Gastroesophageal sphincter (tissue), 4 donors: ENCODE results near the gene RAB35. TPM values are rescaled to one million over a fixed set of nuclear protein-coding genes. Genes with fewer than 3 reads are reported as not detected.

ENCODE experiments used
- ATAC-seq: fragments of 150-250 bp; one replicate; pipeline ENCODE4 v1.9.1; 2016; ENCODE audit warnings: mild to moderate bottlenecking, moderate library complexity
- H3K27ac ChIP-seq, 4 donors: fragments of 200-600 bp; sonication (generic) in 3 of 4; 1 replicate in 3 of 4; 2 replicates in 1 of 4; pipeline ENCODE4 v1.5.1; 2016 to 2019
- H3K27me3 ChIP-seq: fragments of 200-600 bp; sonication (generic); one replicate; pipeline ENCODE4 v1.5.1; 2019
- H3K36me3 ChIP-seq, 2 donors: fragments of 200-600 bp; sonication (generic); one replicate each; pipeline ENCODE4 v1.5.1; 2019; ENCODE audit warnings: control low read depth in 1 of 2
- H3K4me1 ChIP-seq, 3 donors: fragments of 200-600 bp; sonication (generic); 1 replicate in 2 of 3; 2 replicates in 1 of 3; pipeline ENCODE4 v1.5.1; 2016 to 2019; ENCODE audit warnings: control low read depth in 2 of 3
- H3K4me3 ChIP-seq, 2 donors: fragments of 200-600 bp; sonication (generic); one replicate each; pipeline ENCODE4 v1.5.1; 2019; ENCODE audit warnings: mild to moderate bottlenecking in 1 of 2, moderate library complexity in 1 of 2
- H3K9me3 ChIP-seq, 3 donors: fragments of 200-600 bp; sonication (generic); one replicate each; pipeline ENCODE4 v1.5.1; 2017 to 2019; ENCODE audit warnings: control low read depth in 2 of 3
- CTCF ChIP-seq, 4 experiments: fragments of 200-600 bp in 2 of 4; fragments of 450-650 bp in 2 of 4; sonication (generic) in 1 of 4; IDR thresholded peaks; one replicate each; pipeline ENCODE4 v1.5.1; 2017 to 2019; ENCODE audit warnings: antibody characterized with exemption in 4 of 4, mild to moderate bottlenecking in 2 of 4, moderate library complexity in 2 of 4
- EP300 ChIP-seq: sonication (generic); formaldehyde crosslinking; IDR thresholded peaks from one replicate; pipeline ENCODE4 v1.6.1; 2017; ENCODE audit warnings: antibody characterized with exemption, mild to moderate bottlenecking
- POLR2A ChIP-seq, 2 donors: fragments of 450-650 bp; IDR thresholded peaks; one replicate each; pipeline ENCODE4 v1.6.1; 2017; ENCODE audit warnings: antibody characterized with exemption in 2 of 2, mild to moderate bottlenecking in 2 of 2, moderate library complexity in 1 of 2
- POLR2AphosphoS5 ChIP-seq: sonication (generic); formaldehyde crosslinking; IDR thresholded peaks from one replicate; pipeline ENCODE4 v1.6.1; 2017; ENCODE audit warnings: antibody characterized with exemption
- whole genome bisulfite sequencing, 2 donors: methylation state at CpG; one replicate each; pipeline ENCODE4 v1.1.5; 2018; ENCODE audit warnings: low coverage in 1 of 2; 5-methylcytosine and 5-hydroxymethylcytosine counted together
- total RNA-seq, 4 donors: library from RNA; depleted of rRNA; stranded (reverse); fragments of >200 nt; gene quantifications; one replicate each; pipeline ENCODE4 v1.1.0, GENCODE V29; 2016

Gene RAB35
- total RNA-seq, 4 donors from 2014 or later, result 37.5 to 42.3 (median 41.7) TPM

- ATAC-seq, result peak; percentile 72
- H3K27me3 ChIP-seq, result no peaks in the 10 kb centered on the region
- peaks cover 0 to 73% (median 21%) of the 10 kb centered on the region in 3 donors for H3K4me1 ChIP-seq
- no peak overlapping the region for H3K4me3 ChIP-seq
- H3K27ac ChIP-seq, result peak overlapping the region in 2 of 4 donors; percentile 20 to 39
- H3K36me3 ChIP-seq, result peaks cover 0 to 46% of the 10 kb centered on the region in 2 donors
- H3K9me3 ChIP-seq, result no peaks in the 10 kb centered on the region
- no peak for TF ChIP-seq EP300
- TF ChIP-seq POLR2A (IDR thresholded peaks at IDR 0.05), result no peak
- TF ChIP-seq CTCF (IDR thresholded peaks at IDR 0.05), result no peak
- TF ChIP-seq POLR2AphosphoS5, result no peak
- 62 to 80% methylated on average over 3 to 17 of the region's 26 CpGs for WGBS, 2 donors
Measured at GRCh38 chr12:120110550-120111501, 5.7 kb downstream of the RAB35 start.

DNA sequence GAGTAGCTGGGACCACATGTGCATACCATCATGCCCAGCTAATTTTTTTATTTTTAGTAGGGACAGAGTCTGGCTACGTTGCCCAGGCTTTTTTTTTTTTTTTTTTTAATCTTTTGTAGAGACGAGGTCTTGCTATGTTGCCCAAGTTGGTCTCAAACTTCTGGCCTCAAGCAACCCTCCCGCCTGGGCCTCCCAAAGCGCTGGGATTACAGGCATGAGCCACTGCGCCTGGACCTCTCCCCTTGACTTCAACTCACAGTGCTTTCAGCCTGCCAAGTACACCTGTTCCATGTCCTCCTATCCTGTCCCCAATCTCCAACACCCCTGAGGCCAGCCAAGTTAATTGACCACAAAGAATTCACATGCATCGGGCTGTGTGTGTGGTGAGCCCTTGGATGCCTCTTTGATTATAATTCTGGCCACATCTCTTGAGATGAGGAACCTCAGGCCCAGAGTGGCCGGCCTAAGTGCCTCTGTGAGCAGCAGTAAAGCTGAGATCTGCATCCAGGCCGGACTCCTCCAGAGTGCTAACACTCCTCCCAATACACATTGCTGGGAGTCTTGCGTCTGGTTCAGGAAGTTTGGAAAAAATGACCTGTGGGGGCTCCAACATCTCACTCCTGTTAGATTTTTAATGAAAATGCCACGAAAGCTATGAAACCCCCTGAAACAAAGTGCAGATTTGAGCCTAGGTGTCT is 6.8 kb downstream of the RAB35 start:
- no peak for TF ChIP-seq POLR2A (IDR thresholded peaks at IDR 0.05)
- no peak for TF ChIP-seq CTCF (IDR thresholded peaks at IDR 0.05)
- TF ChIP-seq POLR2AphosphoS5, result no peak
- TF ChIP-seq EP300, result no peak
- Histone ChIP-seq H3K27me3 (no peaks in the 10 kb centered on the region), H3K4me3 (no peak overlapping the region), H3K36me3 (peaks cover 0 to 55% of the 10 kb centered on the region in 2 donors), H3K27ac (no peak overlapping the region), H3K4me1 (peaks cover 0 to 62% (median 11%) of the 10 kb centered on the region in 3 donors), H3K9me3 (no peaks in the 10 kb centered on the region)
- 69 to 78% methylated on average over 2 to 5 of the region's 10 CpGs for WGBS, 2 donors
- no peak for ATAC-seq

GRCh38 chr12:120106151-120106550 is 10.4 kb downstream of the RAB35 start:
- TF ChIP-seq POLR2AphosphoS5, result no peak
- TF ChIP-seq POLR2A (IDR thresholded peaks at IDR 0.05), result no peak
- TF ChIP-seq CTCF (IDR thresholded peaks at IDR 0.05), result no peak
- TF ChIP-seq EP300, result no peak
- no peaks in the 10 kb centered on the region for H3K27me3 ChIP-seq
- H3K4me1 ChIP-seq, result peaks cover 0 to 57% (median 14%) of the 10 kb centered on the region in 3 donors
- no peak overlapping the region for H3K27ac ChIP-seq
- no peak for ATAC-seq
- 78 to 100% methylated on average over 1 of the region's 1 CpG for WGBS, 2 donors
- H3K4me3 ChIP-seq, result no peak overlapping the region
- H3K36me3 ChIP-seq, result peaks cover 0 to 60% of the 10 kb centered on the region in 2 donors
- no peaks in the 10 kb centered on the region for H3K9me3 ChIP-seq

DNA sequence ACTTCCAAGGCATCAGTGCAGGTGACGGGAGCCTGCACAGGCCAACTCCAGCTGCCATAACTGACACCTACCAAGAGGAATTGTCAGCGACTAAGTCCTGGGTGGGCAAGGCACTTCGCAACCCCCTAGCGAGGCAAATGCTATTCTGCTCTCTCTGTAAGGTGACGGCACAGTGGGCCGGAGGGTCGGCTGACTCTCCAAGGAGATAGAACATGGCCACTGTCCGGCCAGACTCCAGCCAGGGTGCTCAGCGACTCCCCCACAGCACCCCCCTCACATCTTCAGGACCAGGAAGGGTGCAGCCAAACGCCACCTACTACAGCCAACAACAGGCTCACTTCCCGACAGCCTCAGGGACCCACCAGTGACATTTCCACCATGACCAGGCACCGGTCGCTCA is 13.2 kb downstream of the RAB35 start:
- no peak overlapping the region for H3K4me3 ChIP-seq
- no peak for ATAC-seq
- no CpG with 5 or more reads among the region's 13 CpGs for WGBS, 2 donors
- no peak for TF ChIP-seq CTCF (IDR thresholded peaks at IDR 0.05)
- no peak for TF ChIP-seq EP300
- no peak for TF ChIP-seq POLR2AphosphoS5
- TF ChIP-seq POLR2A (IDR thresholded peaks at IDR 0.05), result no peak
- H3K27ac ChIP-seq, result no peak overlapping the region
- no peaks in the 10 kb centered on the region for H3K27me3 ChIP-seq
- no peaks in the 10 kb centered on the region for H3K9me3 ChIP-seq
- H3K4me1 ChIP-seq, result peaks cover 0 to 46% (median 19%) of the 10 kb centered on the region in 3 donors
- H3K36me3 ChIP-seq, result peaks cover 0 to 79% of the 10 kb centered on the region in 2 donors
